GM12873 (cell line): ENCODE results near the gene CFAP77.

Experiments used
- CTCF ChIP-seq: IDR thresholded peaks from 2 replicates; pipeline ENCODE4 v1.5.1; 2012; ENCODE audit warnings: low read depth, mild to moderate bottlenecking, moderate library complexity, low read length, control low read depth; ENCODE audit not compliant: insufficient read depth; ENCODE audit errors: missing control alignments

The CFAP77 gene

GRCh38 chr9:132424857-132425674 lies 15.1 kb downstream of the CFAP77 start:
- TF ChIP-seq CTCF, result no peak

- TF ChIP-seq CTCF, result no peak
These were observed 15.7 kb downstream of the CFAP77 start for GRCh38 chr9:132425675-132426062.

GRCh38 chr9:132426639-132427414 lies 16.8 kb downstream of the CFAP77 start:
- TF ChIP-seq CTCF, result no peak

- TF ChIP-seq CTCF, result no peak
These were observed 21.0 kb downstream of the CFAP77 start for GRCh38 chr9:132430998-132431397.

- TF ChIP-seq CTCF, result no peak
These were observed 24.9 kb downstream of the CFAP77 start for GRCh38 chr9:132434881-132435280.

- no peak for TF ChIP-seq CTCF
These were observed 29.1 kb downstream of the CFAP77 start for GRCh38 chr9:132439153-132439552.

- no peak for TF ChIP-seq CTCF
These were observed 30.7 kb downstream of the CFAP77 start for GRCh38 chr9:132440735-132441134.
